ENCODE measurements around the gene MINAR1.

MINAR1 gene

DNA sequence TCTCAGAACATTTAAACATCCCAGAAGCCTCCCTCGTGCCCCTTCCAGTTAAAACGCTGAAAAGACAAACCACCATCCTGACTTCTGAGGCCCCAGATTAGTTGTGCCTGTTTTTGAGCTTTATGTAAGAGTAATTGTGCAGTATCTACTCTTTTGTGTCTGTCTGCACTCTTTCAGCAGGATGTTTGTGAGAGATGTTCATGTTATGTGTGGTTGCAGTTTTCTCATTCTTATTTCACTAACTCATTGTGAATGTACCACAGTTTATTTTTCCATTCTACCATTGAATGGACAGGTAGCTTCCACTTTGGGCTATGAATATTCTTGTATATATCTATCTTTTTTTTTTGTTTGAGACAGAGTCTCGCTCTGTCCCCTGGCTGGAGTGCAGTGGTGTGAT, 40.3 kb downstream of the MINAR1 start:
- peaks cover 2% of the 10 kb centered on the region for H3K36me3 ChIP-seq (replicated peaks; ENCODE audit: low read depth, low read length)
- no peak overlapping the region for H3K9ac ChIP-seq (ENCODE audit: low read length)
- H3K79me2 ChIP-seq (ENCODE audit: low read length): no peaks in the 10 kb centered on the region
- H3K4me1 ChIP-seq (ENCODE audit: low read length): no peaks in the 10 kb centered on the region
- H3K27ac ChIP-seq (ENCODE audit: low read length): no peak overlapping the region
- no peaks in the 10 kb centered on the region for H3K27me3 ChIP-seq (ENCODE audit: low read depth, low read length)
- no peaks in the 10 kb centered on the region for H4K20me1 ChIP-seq (ENCODE audit: insufficient read depth, low read length)
- no peak overlapping the region for H3K4me2 ChIP-seq (ENCODE audit: low read length)
- no peaks in the 10 kb centered on the region for H3K9me3 ChIP-seq (ENCODE audit: insufficient read depth, low read length)
- H3K4me3 ChIP-seq (ENCODE audit: low read length): no peak overlapping the region
- TF ChIP-seq, protein P1, sequence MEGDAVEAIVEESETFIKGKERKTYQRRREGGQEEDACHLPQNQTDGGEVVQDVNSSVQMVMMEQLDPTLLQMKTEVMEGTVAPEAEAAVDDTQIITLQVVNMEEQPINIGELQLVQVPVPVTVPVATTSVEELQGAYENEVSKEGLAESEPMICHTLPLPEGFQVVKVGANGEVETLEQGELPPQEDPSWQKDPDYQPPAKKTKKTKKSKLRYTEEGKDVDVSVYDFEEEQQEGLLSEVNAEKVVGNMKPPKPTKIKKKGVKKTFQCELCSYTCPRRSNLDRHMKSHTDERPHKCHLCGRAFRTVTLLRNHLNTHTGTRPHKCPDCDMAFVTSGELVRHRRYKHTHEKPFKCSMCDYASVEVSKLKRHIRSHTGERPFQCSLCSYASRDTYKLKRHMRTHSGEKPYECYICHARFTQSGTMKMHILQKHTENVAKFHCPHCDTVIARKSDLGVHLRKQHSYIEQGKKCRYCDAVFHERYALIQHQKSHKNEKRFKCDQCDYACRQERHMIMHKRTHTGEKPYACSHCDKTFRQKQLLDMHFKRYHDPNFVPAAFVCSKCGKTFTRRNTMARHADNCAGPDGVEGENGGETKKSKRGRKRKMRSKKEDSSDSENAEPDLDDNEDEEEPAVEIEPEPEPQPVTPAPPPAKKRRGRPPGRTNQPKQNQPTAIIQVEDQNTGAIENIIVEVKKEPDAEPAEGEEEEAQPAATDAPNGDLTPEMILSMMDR (IDR thresholded peaks at IDR 0.05; ENCODE audit: low read depth, low read length): no peak
- no peak for TF ChIP-seq EZH2phosphoT487 (IDR thresholded peaks at IDR 0.05; ENCODE audit: low read depth)
- no peak overlapping the region for H2AFZ ChIP-seq (ENCODE audit: low read depth, low read length)

DNA sequence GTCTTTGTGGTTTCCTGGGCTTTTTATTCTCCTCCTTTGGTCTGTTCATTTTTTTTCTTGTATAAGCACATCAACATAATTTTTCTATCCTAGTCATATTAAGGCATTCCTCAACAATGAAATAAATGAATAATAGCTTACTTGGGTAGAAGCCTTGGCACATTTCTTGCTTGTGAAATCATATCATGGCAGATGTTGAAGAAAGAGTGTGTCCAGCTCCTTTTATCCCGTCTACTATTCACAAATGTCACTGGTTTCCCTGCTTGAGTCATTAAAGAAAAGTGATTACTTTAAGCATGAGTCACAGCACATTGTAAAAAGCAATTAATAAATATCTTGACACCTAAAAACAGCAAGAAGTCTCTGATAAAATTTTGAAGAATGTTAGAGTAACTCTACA, 42.1 kb downstream of the MINAR1 start:
- no peak for TF ChIP-seq EZH2phosphoT487 (IDR thresholded peaks at IDR 0.05; ENCODE audit: low read depth)
- TF ChIP-seq, protein P1 (IDR thresholded peaks at IDR 0.05; ENCODE audit: low read depth, low read length): no peak
- no peak overlapping the region for H3K9ac ChIP-seq (ENCODE audit: low read length)
- H3K36me3 ChIP-seq (replicated peaks; ENCODE audit: low read depth, low read length): no peaks in the 10 kb centered on the region
- H3K4me2 ChIP-seq (ENCODE audit: low read length): no peak overlapping the region
- H3K27me3 ChIP-seq (ENCODE audit: low read depth, low read length): no peaks in the 10 kb centered on the region
- H4K20me1 ChIP-seq (ENCODE audit: insufficient read depth, low read length): no peaks in the 10 kb centered on the region
- H3K4me3 ChIP-seq (ENCODE audit: low read length): no peak overlapping the region
- H3K79me2 ChIP-seq (ENCODE audit: low read length): no peaks in the 10 kb centered on the region
- H2AFZ ChIP-seq (ENCODE audit: low read depth, low read length): no peak overlapping the region
- no peaks in the 10 kb centered on the region for H3K4me1 ChIP-seq (ENCODE audit: low read length)
- H3K9me3 ChIP-seq (ENCODE audit: insufficient read depth, low read length): no peaks in the 10 kb centered on the region
- no peak overlapping the region for H3K27ac ChIP-seq (ENCODE audit: low read length)

DNA sequence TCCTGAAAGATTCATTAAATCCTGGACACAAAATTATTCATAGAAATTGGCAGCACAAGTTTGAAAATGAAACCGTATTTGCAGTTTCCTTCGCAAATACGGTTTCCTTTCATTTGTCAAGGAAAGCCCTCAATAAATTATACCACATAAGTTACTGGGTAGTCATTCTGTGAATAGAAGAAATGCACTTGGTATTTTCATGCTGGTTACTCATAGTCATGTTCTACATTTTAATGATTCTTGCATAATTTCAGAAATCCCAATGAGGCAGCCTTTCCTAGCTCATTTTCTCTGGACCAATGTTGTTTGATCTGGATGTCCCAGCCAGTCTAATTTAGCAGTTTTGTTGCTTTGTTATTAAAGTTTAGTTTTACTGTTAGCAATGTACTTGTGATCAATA, 43.2 kb downstream of the MINAR1 start:
- H2AFZ ChIP-seq (ENCODE audit: low read depth, low read length): no peak overlapping the region
- no peak overlapping the region for H3K4me2 ChIP-seq (ENCODE audit: low read length)
- no peak overlapping the region for H3K27ac ChIP-seq (ENCODE audit: low read length)
- no peaks in the 10 kb centered on the region for H3K4me1 ChIP-seq (ENCODE audit: low read length)
- H4K20me1 ChIP-seq (ENCODE audit: insufficient read depth, low read length): no peaks in the 10 kb centered on the region
- H3K9me3 ChIP-seq (ENCODE audit: insufficient read depth, low read length): no peaks in the 10 kb centered on the region
- no peaks in the 10 kb centered on the region for H3K27me3 ChIP-seq (ENCODE audit: low read depth, low read length)
- H3K36me3 ChIP-seq (replicated peaks; ENCODE audit: low read depth, low read length): no peaks in the 10 kb centered on the region
- no peak overlapping the region for H3K9ac ChIP-seq (ENCODE audit: low read length)
- H3K4me3 ChIP-seq (ENCODE audit: low read length): no peak overlapping the region
- TF ChIP-seq EZH2phosphoT487 (IDR thresholded peaks at IDR 0.05; ENCODE audit: low read depth): no peak
- no peaks in the 10 kb centered on the region for H3K79me2 ChIP-seq (ENCODE audit: low read length)

DNA sequence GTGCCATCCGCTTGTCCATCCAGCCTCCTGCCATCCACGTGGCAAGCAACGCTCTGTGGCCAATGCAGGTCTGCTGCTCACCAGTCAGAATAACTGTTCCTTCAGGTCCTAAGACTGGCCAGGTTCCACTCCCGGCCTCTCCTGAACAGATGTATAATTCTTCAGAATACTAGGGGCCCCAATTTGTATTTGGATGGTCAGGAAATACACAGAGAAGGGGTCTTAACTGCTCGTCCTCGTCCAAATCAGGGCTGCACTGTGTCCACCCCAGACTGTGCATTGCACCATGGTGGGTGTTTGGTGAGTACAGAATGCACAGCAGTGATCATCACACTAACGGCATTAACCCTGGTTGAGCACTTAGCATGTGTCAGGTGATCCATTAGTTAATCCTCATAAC, 46.0 kb downstream of the MINAR1 start:
- no peaks in the 10 kb centered on the region for H3K27me3 ChIP-seq (ENCODE audit: low read depth, low read length)
- H3K9ac ChIP-seq (ENCODE audit: low read length): no peak overlapping the region
- H3K36me3 ChIP-seq (replicated peaks; ENCODE audit: low read depth, low read length): no peaks in the 10 kb centered on the region
- H3K4me2 ChIP-seq (ENCODE audit: low read length): no peak overlapping the region
- H3K27ac ChIP-seq (ENCODE audit: low read length): no peak overlapping the region
- H3K9me3 ChIP-seq (ENCODE audit: insufficient read depth, low read length): no peaks in the 10 kb centered on the region
- H3K4me3 ChIP-seq (ENCODE audit: low read length): no peak overlapping the region
- no peaks in the 10 kb centered on the region for H4K20me1 ChIP-seq (ENCODE audit: insufficient read depth, low read length)
- no peak overlapping the region for H2AFZ ChIP-seq (ENCODE audit: low read depth, low read length)
- TF ChIP-seq EZH2phosphoT487 (IDR thresholded peaks at IDR 0.05; ENCODE audit: low read depth): no peak
- TF ChIP-seq, protein P1 (IDR thresholded peaks at IDR 0.05; ENCODE audit: low read depth, low read length): no peak
- H3K4me1 ChIP-seq (ENCODE audit: low read length): peaks cover 3% of the 10 kb centered on the region; the same call in 1 of the 2 replicates
- no peaks in the 10 kb centered on the region for H3K79me2 ChIP-seq (ENCODE audit: low read length)

DNA sequence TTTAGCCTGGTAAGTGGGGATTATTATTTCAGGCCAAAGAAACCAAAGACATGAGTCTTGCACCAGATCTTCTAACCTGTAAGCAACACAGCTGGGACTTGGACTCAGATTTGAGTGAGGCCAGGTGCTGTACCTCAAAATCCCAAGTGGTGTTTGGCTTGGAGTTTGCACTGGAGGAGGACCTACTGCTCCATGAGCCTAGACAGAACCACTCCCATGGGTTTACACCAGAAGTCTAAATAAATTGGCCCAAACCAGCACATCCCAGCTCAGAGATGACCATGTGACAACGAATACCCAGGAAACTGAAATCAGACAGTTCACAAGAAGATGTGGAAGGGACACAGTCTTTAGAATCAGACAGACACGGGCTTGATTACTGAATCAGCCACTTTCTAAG, 47.5 kb downstream of the MINAR1 start:
- Histone ChIP-seq H3K4me2 (ENCODE audit: low read length) (no peak overlapping the region), H2AFZ (ENCODE audit: low read depth, low read length) (no peak overlapping the region), H4K20me1 (ENCODE audit: insufficient read depth, low read length) (no peaks in the 10 kb centered on the region), H3K36me3 (replicated peaks; ENCODE audit: low read depth, low read length) (no peaks in the 10 kb centered on the region), H3K79me2 (ENCODE audit: low read length) (no peaks in the 10 kb centered on the region), H3K4me1 (ENCODE audit: low read length) (peaks cover 3% of the 10 kb centered on the region; the same call in 1 of the 2 replicates), H3K27me3 (ENCODE audit: low read depth, low read length) (no peaks in the 10 kb centered on the region), H3K9me3 (ENCODE audit: insufficient read depth, low read length) (no peaks in the 10 kb centered on the region), H3K4me3 (ENCODE audit: low read length) (no peak overlapping the region), H3K9ac (ENCODE audit: low read length) (no peak overlapping the region), H3K27ac (ENCODE audit: low read length) (no peak overlapping the region)
- no peak for TF ChIP-seq EZH2phosphoT487 (IDR thresholded peaks at IDR 0.05; ENCODE audit: low read depth)
- TF ChIP-seq, protein P1 (IDR thresholded peaks at IDR 0.05; ENCODE audit: low read depth, low read length): no peak

Measured in OCI-LY3 (cell line).